ENCODE results near the gene MSRB1. TPM values are rescaled to one million over a fixed set of nuclear protein-coding genes. Genes with fewer than 3 reads are reported as not detected.

The MSRB1 gene
- total and polyA plus RNA-seq, 2 donors (not counting 1 experiment from before 2014, with no cell fraction given): 7.1 to 21.4 TPM

DNA sequence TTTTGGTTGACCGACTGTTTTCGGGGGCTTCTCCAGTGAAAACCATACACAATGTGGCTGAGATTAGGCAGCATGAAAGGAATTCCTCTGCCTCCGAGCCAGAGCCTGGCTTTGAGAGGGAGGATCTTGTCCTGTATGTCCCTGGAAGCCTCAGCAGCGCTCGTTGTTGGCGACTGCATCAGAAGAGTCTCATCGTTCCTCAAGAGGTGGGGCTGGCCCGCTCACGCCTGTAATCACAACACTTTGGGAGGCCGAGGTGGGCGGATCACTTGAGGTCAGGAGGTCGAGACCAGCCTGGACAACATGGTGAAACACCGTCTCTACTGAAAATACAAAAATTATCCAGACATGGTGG lies 39.8 kb downstream of the MSRB1 start:
- H3K36me3 ChIP-seq (ENCODE audit: control insufficient read depth, insufficient read depth, low read length): no peaks in the 10 kb centered on the region
- no peak for DNase-seq (ENCODE audit: low read depth in 2 of 2)
- H3K27me3 ChIP-seq (ENCODE audit: control insufficient read depth, insufficient read depth, low read length): peaks cover 9% of the 10 kb centered on the region
- no peaks in the 10 kb centered on the region for H3K9me3 ChIP-seq (ENCODE audit: control insufficient read depth, insufficient read depth, low read depth, low read length)
- H2AFZ ChIP-seq (ENCODE audit: low read length): no peak overlapping the region
- no peak overlapping the region for H3K27ac ChIP-seq (ENCODE audit: insufficient read depth, low read length)
- H3K4me2 ChIP-seq (ENCODE audit: extremely low read depth, insufficient read depth, low read length): no peak overlapping the region
- no peaks in the 10 kb centered on the region for H3K79me2 ChIP-seq (ENCODE audit: control insufficient read depth, insufficient read depth, low read length)
- H4K20me1 ChIP-seq (ENCODE audit: control insufficient read depth, extremely low read depth, insufficient read depth, low read length): no peaks in the 10 kb centered on the region
- no peaks in the 10 kb centered on the region for H3K4me1 ChIP-seq (ENCODE audit: control insufficient read depth, extremely low read depth, insufficient read depth, low read length)
- H3K9ac ChIP-seq (ENCODE audit: insufficient read depth, low read length): no peak overlapping the region
- TF ChIP-seq EZH2 (IDR thresholded peaks at IDR 0.05; ENCODE audit: low read length, missing control alignments): no peak
- TF ChIP-seq, protein P1, sequence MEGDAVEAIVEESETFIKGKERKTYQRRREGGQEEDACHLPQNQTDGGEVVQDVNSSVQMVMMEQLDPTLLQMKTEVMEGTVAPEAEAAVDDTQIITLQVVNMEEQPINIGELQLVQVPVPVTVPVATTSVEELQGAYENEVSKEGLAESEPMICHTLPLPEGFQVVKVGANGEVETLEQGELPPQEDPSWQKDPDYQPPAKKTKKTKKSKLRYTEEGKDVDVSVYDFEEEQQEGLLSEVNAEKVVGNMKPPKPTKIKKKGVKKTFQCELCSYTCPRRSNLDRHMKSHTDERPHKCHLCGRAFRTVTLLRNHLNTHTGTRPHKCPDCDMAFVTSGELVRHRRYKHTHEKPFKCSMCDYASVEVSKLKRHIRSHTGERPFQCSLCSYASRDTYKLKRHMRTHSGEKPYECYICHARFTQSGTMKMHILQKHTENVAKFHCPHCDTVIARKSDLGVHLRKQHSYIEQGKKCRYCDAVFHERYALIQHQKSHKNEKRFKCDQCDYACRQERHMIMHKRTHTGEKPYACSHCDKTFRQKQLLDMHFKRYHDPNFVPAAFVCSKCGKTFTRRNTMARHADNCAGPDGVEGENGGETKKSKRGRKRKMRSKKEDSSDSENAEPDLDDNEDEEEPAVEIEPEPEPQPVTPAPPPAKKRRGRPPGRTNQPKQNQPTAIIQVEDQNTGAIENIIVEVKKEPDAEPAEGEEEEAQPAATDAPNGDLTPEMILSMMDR (conservative IDR thresholded peaks at IDR 0.05 in 1 of 2, IDR thresholded peaks at IDR 0.05 in 1 of 2; ENCODE audit: low read depth in 1 of 2, low read length in 2 of 2): no peak
- H3K4me3 ChIP-seq (replicated peaks in 1 of 4; ENCODE audit: control extremely low read depth in 1 of 4, insufficient read depth in 1 of 4, low read depth in 3 of 4, low read length in 4 of 4): no peak overlapping the region

DNA sequence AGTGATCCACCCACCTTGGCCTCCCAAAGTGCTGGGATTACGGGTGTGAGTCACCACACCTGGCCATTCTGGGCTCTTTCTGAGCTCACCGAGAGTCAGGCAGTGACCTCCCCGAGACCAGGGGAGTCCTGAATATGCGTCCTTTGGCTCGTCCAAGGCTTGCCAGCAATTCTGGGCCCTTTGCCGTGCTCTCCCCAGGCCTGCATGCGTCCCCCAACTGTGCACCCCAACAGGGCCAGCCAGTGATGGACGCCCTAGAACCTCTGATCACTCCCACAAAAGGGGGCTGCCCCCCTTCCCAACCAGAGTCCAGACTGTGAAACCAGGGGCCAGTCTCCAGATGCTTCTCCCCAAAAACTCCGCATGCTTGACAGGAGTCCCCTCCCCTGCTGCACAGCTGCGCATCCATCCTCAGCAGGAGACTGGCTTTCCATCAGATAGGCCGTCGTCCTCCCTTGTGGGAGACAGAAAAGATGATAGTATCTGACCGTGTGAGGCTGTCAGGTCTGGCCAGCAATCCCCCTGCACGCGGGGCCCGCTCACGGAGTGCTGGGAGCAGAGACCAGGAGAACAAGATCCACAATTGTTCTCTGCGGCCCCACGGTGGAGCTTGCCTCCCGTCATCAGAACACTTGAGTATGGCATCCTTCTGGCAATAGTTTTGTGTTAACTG lies 40.3 kb downstream of the MSRB1 start:
- H3K4me1 ChIP-seq (ENCODE audit: control insufficient read depth, extremely low read depth, insufficient read depth, low read length): no peaks in the 10 kb centered on the region
- H3K4me3 ChIP-seq (replicated peaks in 1 of 4; ENCODE audit: control extremely low read depth in 1 of 4, insufficient read depth in 1 of 4, low read depth in 3 of 4, low read length in 4 of 4): no peak overlapping the region
- H3K9me3 ChIP-seq (ENCODE audit: control insufficient read depth, insufficient read depth, low read depth, low read length): no peaks in the 10 kb centered on the region
- no peaks in the 10 kb centered on the region for H4K20me1 ChIP-seq (ENCODE audit: control insufficient read depth, extremely low read depth, insufficient read depth, low read length)
- H2AFZ ChIP-seq (ENCODE audit: low read length): no peak overlapping the region
- no peak overlapping the region for H3K27ac ChIP-seq (ENCODE audit: insufficient read depth, low read length)
- no peak overlapping the region for H3K9ac ChIP-seq (ENCODE audit: insufficient read depth, low read length)
- no peaks in the 10 kb centered on the region for H3K79me2 ChIP-seq (ENCODE audit: control insufficient read depth, insufficient read depth, low read length)
- H3K36me3 ChIP-seq (ENCODE audit: control insufficient read depth, insufficient read depth, low read length): no peaks in the 10 kb centered on the region
- peaks cover 9% of the 10 kb centered on the region for H3K27me3 ChIP-seq (ENCODE audit: control insufficient read depth, insufficient read depth, low read length)
- H3K4me2 ChIP-seq (ENCODE audit: extremely low read depth, insufficient read depth, low read length): no peak overlapping the region
- TF ChIP-seq, protein P1 (conservative IDR thresholded peaks at IDR 0.05 in 1 of 2, IDR thresholded peaks at IDR 0.05 in 1 of 2; ENCODE audit: low read depth in 1 of 2, low read length in 2 of 2): no peak
- no peak for TF ChIP-seq EZH2 (IDR thresholded peaks at IDR 0.05; ENCODE audit: low read length, missing control alignments)
- no peak for DNase-seq (ENCODE audit: low read depth in 2 of 2)

DNA sequence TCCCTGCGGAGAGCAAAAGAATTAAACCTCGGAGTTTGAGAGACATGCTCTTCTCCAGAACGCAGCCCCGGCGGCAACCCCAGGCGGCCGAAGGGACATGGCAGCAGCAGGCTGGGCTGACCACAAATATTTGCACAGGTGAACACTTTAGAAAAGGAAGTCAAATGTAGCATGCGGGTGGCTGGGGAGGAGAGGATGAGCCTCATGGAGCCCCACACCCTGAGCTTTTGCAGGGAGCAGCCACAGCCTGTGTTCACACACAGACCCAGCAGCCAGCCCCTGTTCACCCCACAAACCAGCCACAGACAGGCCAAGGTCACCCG lies 42.6 kb downstream of the MSRB1 start:
- no peak overlapping the region for H3K9ac ChIP-seq (ENCODE audit: insufficient read depth, low read length)
- TF ChIP-seq, protein P1 (conservative IDR thresholded peaks at IDR 0.05 in 1 of 2, IDR thresholded peaks at IDR 0.05 in 1 of 2; ENCODE audit: low read depth in 1 of 2, low read length in 2 of 2): no peak
- no peak for TF ChIP-seq EZH2 (IDR thresholded peaks at IDR 0.05; ENCODE audit: low read length, missing control alignments)
- H3K27me3 ChIP-seq (ENCODE audit: control insufficient read depth, insufficient read depth, low read length): peaks cover 9% of the 10 kb centered on the region

More for the DNA sequence above, 42.6 kb downstream of the MSRB1 start:
- no peak overlapping the region for H3K4me3 ChIP-seq (replicated peaks in 1 of 4; ENCODE audit: control extremely low read depth in 1 of 4, insufficient read depth in 1 of 4, low read depth in 3 of 4, low read length in 4 of 4)
- DNase-seq (ENCODE audit: low read depth in 2 of 2): no peak
- H3K36me3 ChIP-seq (ENCODE audit: control insufficient read depth, insufficient read depth, low read length): no peaks in the 10 kb centered on the region
- H2AFZ ChIP-seq (ENCODE audit: low read length): no peak overlapping the region
- no peaks in the 10 kb centered on the region for H4K20me1 ChIP-seq (ENCODE audit: control insufficient read depth, extremely low read depth, insufficient read depth, low read length)
- H3K4me1 ChIP-seq (ENCODE audit: control insufficient read depth, extremely low read depth, insufficient read depth, low read length): no peaks in the 10 kb centered on the region
- H3K79me2 ChIP-seq (ENCODE audit: control insufficient read depth, insufficient read depth, low read length): no peaks in the 10 kb centered on the region
- no peaks in the 10 kb centered on the region for H3K9me3 ChIP-seq (ENCODE audit: control insufficient read depth, insufficient read depth, low read depth, low read length)
- no peak overlapping the region for H3K27ac ChIP-seq (ENCODE audit: insufficient read depth, low read length)
- H3K4me2 ChIP-seq (ENCODE audit: extremely low read depth, insufficient read depth, low read length): no peak overlapping the region
